Adrenal gland (tissue), 12 donors: ENCODE measurements around the gene EDN2. TPM values are rescaled to one million over a fixed set of nuclear protein-coding genes. Genes with fewer than 3 reads are reported as not detected.

Experiments
- DNase-seq, 7 donors: peaks; one replicate each; pipeline ENCODE4 v3.0.0-alpha.2; 2019 to 2020
- H3K27ac ChIP-seq, 5 donors: fragments of 200-600 bp; sonication (generic) in 4 of 5; 1 replicate in 3 of 5; 2 replicates in 2 of 5; pipeline versions ENCODE4 v1.5.1 to v1.8.0; 2016 to 2020; ENCODE audit warnings: mild to moderate bottlenecking in 1 of 5
- H3K27me3 ChIP-seq: fragments of 200-600 bp; 2 replicates; pipeline ENCODE4 v1.8.0; 2021
- H3K36me3 ChIP-seq, 2 donors: fragments of 200-600 bp; replicated peaks in 1 of 2; 1 replicate in 1 of 2; 2 replicates in 1 of 2; pipeline versions ENCODE4 v1.5.1 to v1.8.0; 2018 to 2022
- H3K4me1 ChIP-seq, 2 donors: fragments of 200-600 bp; replicated peaks in 1 of 2; 1 replicate in 1 of 2; 2 replicates in 1 of 2; pipeline versions ENCODE4 v1.5.1 to v1.8.0; 2018 to 2021
- H3K4me3 ChIP-seq, 4 donors: fragments of 200-600 bp; sonication (generic) in 3 of 4; one replicate each; pipeline ENCODE4 v1.5.1; 2016 to 2018
- H3K9me3 ChIP-seq, 3 donors: fragments of 200-600 bp; sonication (generic) in 1 of 3; replicated peaks in 1 of 3; 1 replicate in 2 of 3; 2 replicates in 1 of 3; pipeline versions ENCODE4 v1.5.1 to v1.8.0; 2016 to 2021
- CTCF ChIP-seq, 6 experiments: fragments of 450-650 bp in 4 of 6; fragments of 200-600 bp in 2 of 6; sonication (generic) in 1 of 6; IDR thresholded peaks; 1 replicate in 5 of 6; 2 replicates in 1 of 6; pipeline versions ENCODE4 v1.5.1 to v1.8.0; 2016 to 2021; ENCODE audit warnings: antibody characterized with exemption in 6 of 6, mild to moderate bottlenecking in 2 of 6, moderate library complexity in 1 of 6
- POLR2A ChIP-seq, 2 donors: fragments of 450-650 bp; IDR thresholded peaks; one replicate each; pipeline ENCODE4 v1.6.1; 2017; ENCODE audit warnings: antibody characterized with exemption in 2 of 2, mild to moderate bottlenecking in 2 of 2, moderate library complexity in 1 of 2
- WGBS, 4 donors: extraction: QIAGEN DNeasy Blood & Tissue Kit in 2 of 4; methylation state at CpG; one replicate each; pipeline versions ENCODE4 v1.1.5 to v1.1.7; 2013 to 2017; 5-methylcytosine and 5-hydroxymethylcytosine counted together
- intact Hi-C, 2 donors: fragments of 100-400 bp; cut with DNase I; formaldehyde crosslinking; loops; one replicate each; pipeline versions ENCODE4 v1.14.1 to v1.15.0; 2022 to 2023
- polyA plus RNA-seq, 3 donors: library from polyadenylated mRNA; stranded (reverse); fragments of 200-250 nt in 2 of 3; fragments of 350-450 nt in 1 of 3; fragmentation: Illumina TruSeq in 1 of 3; extraction: RNeasy Lipid Tissue Mini Kit (QIAGEN cat#74804) in 1 of 3; gene quantifications; one replicate each; pipeline ENCODE4 v1.2.3, GENCODE V29; 2013 to 2014
- total RNA-seq, 9 donors: library from RNA; depleted of rRNA in 4 of 9; stranded (reverse); fragments of >200 nt in 4 of 9; fragments of 120-200 nt in 1 of 9; fragmentation: NEBNext Ultra II Directional in 1 of 9; extraction: Animal tissue kit (Norgen Biotek cat#: 25700) in 1 of 9; gene quantifications; one replicate each; pipeline versions ENCODE4 v1.1.0 to v1.2.4, GENCODE V29; 2013 to 2023
- donor health status: healthy with polysubstance abuse.
- donor health status: Bipolar disorder and iron deficiency.
- donor health status: DM: yes; HTN: yes; CAD: no.
- donor health status: DM: no; HTN: no; CAD: no.
- donor health status: DM: no; HTN: no; CAD: no.
- donor health status: DM: yes; HTN: yes; CAD: no.

Gene EDN2
- total and polyA plus RNA-seq, 12 donors = 0.07 to 0.39 TPM; not detected in 10

DNA sequence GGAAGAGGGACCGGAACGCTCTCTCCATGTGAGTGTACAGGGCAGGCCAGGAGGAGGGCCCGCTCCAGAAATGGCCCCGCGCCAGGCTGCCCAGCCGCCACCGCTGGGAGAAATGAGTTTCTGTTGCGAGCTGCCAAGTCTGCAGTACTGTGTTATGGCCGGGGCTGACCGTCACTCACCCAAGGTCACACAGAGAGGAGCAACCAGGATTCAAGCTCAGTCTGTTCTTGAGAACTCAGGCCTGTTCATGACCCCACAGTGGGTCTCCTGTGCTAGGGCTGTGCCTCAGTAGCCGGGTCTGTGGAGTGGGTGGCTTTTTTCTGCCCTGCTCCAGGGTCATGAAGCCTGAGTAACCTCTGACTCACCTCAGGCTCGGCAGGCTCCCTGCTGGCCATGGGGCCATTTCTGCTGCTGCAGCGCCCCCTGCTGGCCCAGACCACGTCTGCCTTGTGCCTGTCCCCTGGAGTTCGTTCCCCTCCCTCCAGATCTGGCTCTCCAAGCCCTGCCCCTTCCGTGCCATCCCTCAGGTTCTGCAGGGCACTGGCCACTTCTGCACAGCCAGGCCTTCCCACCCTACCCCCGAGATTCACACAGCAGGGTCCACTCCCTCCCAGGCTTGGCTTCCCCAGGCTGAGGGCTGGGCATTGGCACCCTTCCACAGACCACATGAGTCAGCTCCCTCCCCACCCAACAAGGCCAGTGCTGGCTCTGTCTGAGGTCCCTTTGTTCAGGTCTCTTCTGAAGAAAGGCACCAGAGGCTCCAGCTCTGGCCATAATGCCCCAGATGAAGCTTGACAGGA is 51.8 kb downstream of the EDN2 start:
- Histone ChIP-seq H3K9me3 (no peaks in the 10 kb centered on the region), H3K4me3 (no peak overlapping the region), H3K4me1 (peaks cover 10 to 23% of the 10 kb centered on the region in 2 donors), H3K27ac (peak overlapping the region in 4 of 5 donors; percentile 44 to 75 (median 67)), H3K27me3 (no peaks in the 10 kb centered on the region), H3K36me3 (no peaks in the 10 kb centered on the region)
- DNase-seq = peak; percentile 94 to 97 (median 96)
- intact Hi-C loops = loop anchor here in 1 of 2 donors (5.0 kb wide), 1 partner anchor 155 kb away; no protein-coding TSS in a partner anchor
- TF ChIP-seq CTCF (IDR thresholded peaks at IDR 0.05) (peak; percentile 89 to 99 (median 98)), POLR2A (IDR thresholded peaks at IDR 0.05) (no peak)
- 16 to 53% (median 30%) methylated on average over 11 to 17 of the region's 17 CpGs for WGBS, 4 donors

DNA sequence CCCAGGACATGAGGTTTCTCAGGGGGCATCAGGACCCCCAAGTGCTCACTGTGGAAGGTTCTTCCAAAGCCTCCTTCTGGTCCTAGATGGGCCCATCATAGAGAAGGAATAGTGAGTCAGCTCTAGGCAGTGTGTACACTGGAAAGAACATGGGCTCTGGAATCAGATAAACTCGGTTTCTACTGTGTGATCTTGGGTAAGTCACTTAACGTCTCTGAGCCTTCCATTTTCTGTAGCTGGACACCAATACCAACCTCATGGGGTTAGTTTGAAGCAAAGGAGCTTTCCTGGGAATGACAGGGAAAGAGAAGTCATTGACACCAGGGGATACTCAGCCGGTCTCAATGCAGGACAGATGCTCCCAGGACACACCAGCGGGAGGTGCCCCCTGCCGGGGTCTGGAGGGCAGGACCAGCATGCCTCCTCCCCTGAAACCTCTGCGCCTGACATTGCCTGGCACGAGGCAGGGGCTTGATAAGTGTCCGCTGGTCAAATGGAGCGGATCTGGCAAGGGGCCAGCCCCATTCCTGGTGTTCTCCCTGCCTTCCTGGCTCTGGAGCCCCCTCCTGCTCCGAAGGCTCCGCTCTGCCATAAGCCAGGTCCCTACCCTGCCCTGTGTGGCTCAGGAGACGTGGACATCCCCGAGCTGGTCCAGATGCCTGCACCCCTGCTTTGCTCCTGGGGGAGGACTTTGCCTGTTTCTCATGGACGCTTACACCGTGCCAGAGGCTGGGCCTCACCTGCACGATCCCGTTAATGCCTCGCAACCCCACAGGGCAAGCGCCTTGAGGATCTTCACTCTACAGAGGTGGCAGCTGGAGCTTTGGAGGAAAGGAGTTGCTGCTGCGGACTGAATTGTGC is 52.8 kb downstream of the EDN2 start:
- TF ChIP-seq POLR2A (IDR thresholded peaks at IDR 0.05) (no peak), CTCF (IDR thresholded peaks at IDR 0.05) (no peak)
- Histone ChIP-seq H3K27me3 (no peaks in the 10 kb centered on the region), H3K36me3 (no peaks in the 10 kb centered on the region), H3K27ac (peak overlapping the region in 4 of 5 donors; percentile 44 to 75 (median 67)), H3K4me1 (peaks cover 10 to 23% of the 10 kb centered on the region in 2 donors), H3K4me3 (no peak overlapping the region), H3K9me3 (no peaks in the 10 kb centered on the region)
- WGBS, 4 donors = 71 to 85% (median 79%) methylated on average over 7 to 20 of the region's 20 CpGs
- intact Hi-C loops = loop anchor here in 1 of 2 donors (5.0 kb wide), 1 partner anchor 154 kb away; no protein-coding TSS in a partner anchor
- peak in 6 of 7 donors; percentile 19 to 66 (median 46) for DNase-seq

DNA sequence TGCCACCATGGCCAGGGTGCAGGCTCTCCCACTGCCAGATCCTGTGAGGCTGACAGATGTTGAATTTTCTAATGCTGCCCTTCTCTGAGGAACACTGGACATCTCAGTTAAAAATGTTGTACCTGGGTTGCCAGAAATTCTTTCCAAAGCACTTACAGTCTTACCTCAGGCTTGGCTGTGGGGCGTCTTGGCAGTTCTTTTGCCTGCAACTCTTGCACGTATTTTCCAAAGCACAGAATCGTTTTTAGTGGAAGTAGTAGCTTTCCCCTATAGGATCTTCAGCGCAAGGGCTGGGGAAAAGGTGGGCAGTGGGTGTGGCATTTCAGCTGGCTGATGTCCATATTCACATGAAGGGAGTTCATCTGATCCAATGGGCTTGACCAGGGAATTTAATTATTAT is 53.9 kb downstream of the EDN2 start:
- Histone ChIP-seq H3K27ac (no peak overlapping the region), H3K4me1 (peaks cover 10 to 23% of the 10 kb centered on the region in 2 donors), H3K9me3 (no peaks in the 10 kb centered on the region), H3K27me3 (no peaks in the 10 kb centered on the region), H3K4me3 (no peak overlapping the region), H3K36me3 (no peaks in the 10 kb centered on the region)
- WGBS, 4 donors = 84 to 93% (median 91%) methylated on average over 4 of the region's 4 CpGs
- DNase-seq = no peak
- intact Hi-C loops = loop anchor here in 1 of 2 donors (5.0 kb wide), 1 partner anchor 153 kb away; no protein-coding TSS in a partner anchor
- TF ChIP-seq POLR2A (IDR thresholded peaks at IDR 0.05) = no peak
- no peak for TF ChIP-seq CTCF (IDR thresholded peaks at IDR 0.05)

DNA sequence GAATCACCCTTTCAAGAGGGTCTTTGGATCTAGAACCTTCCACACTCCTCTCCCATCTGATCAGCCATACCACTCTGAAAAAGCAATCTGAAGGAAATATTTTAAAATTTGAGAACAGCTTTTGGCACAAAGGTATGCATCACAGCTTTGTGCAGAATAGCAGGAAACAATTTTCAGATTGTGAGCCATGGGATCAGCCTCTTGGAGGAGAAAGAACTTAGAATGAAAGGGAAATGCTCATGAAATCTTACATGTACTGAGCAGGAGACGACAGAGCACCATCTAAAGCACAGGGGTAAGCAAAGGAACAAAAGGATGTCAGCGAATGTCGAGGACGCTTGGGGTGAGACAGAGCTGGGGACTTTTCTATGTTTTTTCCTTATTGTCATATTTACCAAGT is 54.4 kb downstream of the EDN2 start:
- Histone ChIP-seq H3K27me3 (no peaks in the 10 kb centered on the region), H3K36me3 (no peaks in the 10 kb centered on the region), H3K4me3 (no peak overlapping the region), H3K9me3 (no peaks in the 10 kb centered on the region), H3K27ac (no peak overlapping the region), H3K4me1 (peaks cover 10 to 23% of the 10 kb centered on the region in 2 donors)
- intact Hi-C loops = loop anchor here in 1 of 2 donors (5.0 kb wide), 1 partner anchor 153 kb away; no protein-coding TSS in a partner anchor
- 84 to 93% (median 89%) methylated on average over 4 of the region's 4 CpGs for WGBS, 4 donors
- DNase-seq = no peak
- no peak for TF ChIP-seq POLR2A (IDR thresholded peaks at IDR 0.05)
- TF ChIP-seq CTCF (IDR thresholded peaks at IDR 0.05) = no peak
